ENCODE results near the gene MAP7D3.

Gene MAP7D3

GRCh38 chrX:136266828-136267227 lies 15.6 kb upstream of the MAP7D3 start:
- Histone ChIP-seq H3K23ac (ENCODE audit: low read depth, low read length, poor library complexity) (no peak overlapping the region), H3K27me3 (ENCODE audit: control insufficient read depth in 3 of 3, insufficient read depth in 3 of 3, low read depth in 1 of 3, low read length in 3 of 3) (peaks cover 0 to 5% (median 0%) of the 10 kb centered on the region in 3 experiments), H2AFZ (ENCODE audit: low read length) (no peak overlapping the region), H3K18ac (ENCODE audit: low read length) (no peak overlapping the region), H4K8ac (ENCODE audit: low read depth, low read length) (no peak overlapping the region), H2BK12ac (ENCODE audit: low read length) (no peak overlapping the region), H3K4me2 (ENCODE audit: insufficient read depth, low read length, poor library complexity, severe bottlenecking) (no peak overlapping the region), H2BK120ac (ENCODE audit: low read depth, low read length) (no peak overlapping the region), H2BK15ac (ENCODE audit: low read length) (no peak overlapping the region), H3K36me3 (replicated peaks in 1 of 2; ENCODE audit: control insufficient read depth in 2 of 2, insufficient read depth in 2 of 2, low read length in 2 of 2) (no peaks in the 10 kb centered on the region), H3K4ac (ENCODE audit: low read length) (no peak overlapping the region), H3K79me1 (ENCODE audit: low read depth, low read length) (no peaks in the 10 kb centered on the region), H4K91ac (ENCODE audit: low read depth, low read length, poor library complexity) (no peak overlapping the region), H2AK5ac (ENCODE audit: low read depth, low read length) (no peak overlapping the region), H2BK5ac (ENCODE audit: low read length) (no peak overlapping the region), H3K27ac (replicated peaks; ENCODE audit: low read length) (no peak overlapping the region), H3K4me1 (ENCODE audit: control insufficient read depth in 2 of 2, insufficient read depth in 1 of 2, low read depth in 1 of 2, low read length in 2 of 2) (no peaks in the 10 kb centered on the region), H3K9ac (ENCODE audit: low read depth, low read length, poor library complexity) (no peak overlapping the region), H3K4me3 (ENCODE audit: low read length in 2 of 2) (no peak overlapping the region), H3K14ac (ENCODE audit: low read length) (no peak overlapping the region), H3K9me3 (replicated peaks in 1 of 2; ENCODE audit: control insufficient read depth in 2 of 2, insufficient read depth in 1 of 2, low read depth in 1 of 2, low read length in 2 of 2) (no peaks in the 10 kb centered on the region)
- no CpG with 5 or more reads among the region's 1 CpG for WGBS, 2 donors (ENCODE audit: extremely low coverage in 2 of 2, insufficient read length in 2 of 2, insufficient replicate concordance in 1 of 2)
- no peak for DNase-seq (ENCODE audit: low spot score)

DNA sequence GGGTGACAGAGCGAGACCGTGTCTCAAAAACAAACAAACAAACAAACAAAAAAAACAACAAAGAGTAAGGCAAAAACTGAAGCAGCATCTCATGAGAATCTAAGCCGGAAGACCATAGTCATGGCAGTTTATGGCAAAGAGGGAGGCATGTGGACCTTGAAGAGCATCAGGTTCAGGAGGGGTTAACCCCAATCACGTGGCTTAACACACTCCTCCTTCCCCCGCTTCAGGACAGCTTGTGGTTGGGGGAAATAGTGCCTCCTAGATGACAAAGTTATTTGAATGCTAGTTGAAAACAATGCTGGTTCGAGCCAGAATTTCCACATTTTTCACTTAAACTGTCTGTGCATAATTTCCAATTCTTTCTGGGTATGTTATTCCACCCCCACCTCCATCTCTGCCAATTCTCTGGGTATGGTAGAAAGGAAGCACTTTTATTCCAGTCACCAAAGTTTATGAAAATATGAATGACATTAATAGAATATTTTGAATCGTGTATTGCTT lies 11.7 kb upstream of the MAP7D3 start:
- no peak overlapping the region for H3K4me2 ChIP-seq (ENCODE audit: insufficient read depth, low read length, poor library complexity, severe bottlenecking)
- H3K23ac ChIP-seq (ENCODE audit: low read depth, low read length, poor library complexity): no peak overlapping the region
- H2AK5ac ChIP-seq (ENCODE audit: low read depth, low read length): no peak overlapping the region
- no peaks in the 10 kb centered on the region for H3K79me1 ChIP-seq (ENCODE audit: low read depth, low read length)
- no peak overlapping the region for H2BK15ac ChIP-seq (ENCODE audit: low read length)
- H4K91ac ChIP-seq (ENCODE audit: low read depth, low read length, poor library complexity): no peak overlapping the region
- H2AFZ ChIP-seq (ENCODE audit: low read length): no peak overlapping the region
- no CpG with 5 or more reads among the region's 7 CpGs for WGBS, 2 donors (ENCODE audit: extremely low coverage in 2 of 2, insufficient read length in 2 of 2, insufficient replicate concordance in 1 of 2)
- no peak overlapping the region for H3K4me3 ChIP-seq (ENCODE audit: low read length in 2 of 2)
- no peak overlapping the region for H3K18ac ChIP-seq (ENCODE audit: low read length)
- DNase-seq (ENCODE audit: low spot score): no peak
- no peaks in the 10 kb centered on the region for H3K4me1 ChIP-seq (ENCODE audit: control insufficient read depth in 2 of 2, insufficient read depth in 1 of 2, low read depth in 1 of 2, low read length in 2 of 2)
- no peak overlapping the region for H2BK5ac ChIP-seq (ENCODE audit: low read length)
- H2BK120ac ChIP-seq (ENCODE audit: low read depth, low read length): no peak overlapping the region
- H3K9me3 ChIP-seq (replicated peaks in 1 of 2; ENCODE audit: control insufficient read depth in 2 of 2, insufficient read depth in 1 of 2, low read depth in 1 of 2, low read length in 2 of 2): no peaks in the 10 kb centered on the region
- H3K14ac ChIP-seq (ENCODE audit: low read length): no peak overlapping the region
- H2BK12ac ChIP-seq (ENCODE audit: low read length): no peak overlapping the region
- peaks cover 0 to 13% (median 0%) of the 10 kb centered on the region in 3 experiments for H3K27me3 ChIP-seq (ENCODE audit: control insufficient read depth in 3 of 3, insufficient read depth in 3 of 3, low read depth in 1 of 3, low read length in 3 of 3)
- H3K4ac ChIP-seq (ENCODE audit: low read length): no peak overlapping the region
- H3K9ac ChIP-seq (ENCODE audit: low read depth, low read length, poor library complexity): no peak overlapping the region
- no peaks in the 10 kb centered on the region for H3K36me3 ChIP-seq (replicated peaks in 1 of 2; ENCODE audit: control insufficient read depth in 2 of 2, insufficient read depth in 2 of 2, low read length in 2 of 2)
- H3K27ac ChIP-seq (replicated peaks; ENCODE audit: low read length): no peak overlapping the region
- no peak overlapping the region for H4K8ac ChIP-seq (ENCODE audit: low read depth, low read length)

DNA sequence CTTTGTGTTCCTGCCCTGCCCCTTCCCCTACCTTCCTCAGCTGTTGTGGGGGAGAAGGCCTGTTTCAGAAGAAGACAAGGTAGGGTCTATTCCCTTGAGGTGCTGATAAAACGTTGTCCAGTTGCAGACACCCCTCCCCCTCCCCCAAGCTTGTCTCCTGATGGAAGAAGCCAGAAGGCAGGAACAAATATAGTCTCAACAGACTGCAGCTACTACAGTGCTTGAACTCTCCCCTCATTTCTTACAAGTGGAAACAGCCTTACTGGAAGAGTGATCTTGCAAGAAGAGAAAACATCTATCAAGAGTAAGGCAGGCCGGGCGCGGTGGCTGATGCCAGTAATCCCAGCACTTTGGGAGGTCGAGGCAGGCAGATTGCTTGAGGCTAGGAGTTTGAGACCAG lies 11.0 kb upstream of the MAP7D3 start:
- no peak overlapping the region for H3K23ac ChIP-seq (ENCODE audit: low read depth, low read length, poor library complexity)
- H3K9me3 ChIP-seq (replicated peaks in 1 of 2; ENCODE audit: control insufficient read depth in 2 of 2, insufficient read depth in 1 of 2, low read depth in 1 of 2, low read length in 2 of 2): no peaks in the 10 kb centered on the region
- H3K27me3 ChIP-seq (ENCODE audit: control insufficient read depth in 3 of 3, insufficient read depth in 3 of 3, low read depth in 1 of 3, low read length in 3 of 3): peaks cover 0 to 15% (median 0%) of the 10 kb centered on the region in 3 experiments
- no peak overlapping the region for H2BK5ac ChIP-seq (ENCODE audit: low read length)
- H2BK15ac ChIP-seq (ENCODE audit: low read length): no peak overlapping the region
- no peaks in the 10 kb centered on the region for H3K79me1 ChIP-seq (ENCODE audit: low read depth, low read length)
- H2AK5ac ChIP-seq (ENCODE audit: low read depth, low read length): no peak overlapping the region
- no peak overlapping the region for H3K9ac ChIP-seq (ENCODE audit: low read depth, low read length, poor library complexity)
- H2BK12ac ChIP-seq (ENCODE audit: low read length): no peak overlapping the region
- H3K4me2 ChIP-seq (ENCODE audit: insufficient read depth, low read length, poor library complexity, severe bottlenecking): no peak overlapping the region
- H3K4ac ChIP-seq (ENCODE audit: low read length): no peak overlapping the region
- no peaks in the 10 kb centered on the region for H3K36me3 ChIP-seq (replicated peaks in 1 of 2; ENCODE audit: control insufficient read depth in 2 of 2, insufficient read depth in 2 of 2, low read length in 2 of 2)
- H3K4me3 ChIP-seq (ENCODE audit: low read length in 2 of 2): no peak overlapping the region
- no peak overlapping the region for H4K91ac ChIP-seq (ENCODE audit: low read depth, low read length, poor library complexity)
- no peak overlapping the region for H4K8ac ChIP-seq (ENCODE audit: low read depth, low read length)
- H3K4me1 ChIP-seq (ENCODE audit: control insufficient read depth in 2 of 2, insufficient read depth in 1 of 2, low read depth in 1 of 2, low read length in 2 of 2): no peaks in the 10 kb centered on the region
- no peak for DNase-seq (ENCODE audit: low spot score)
- H3K14ac ChIP-seq (ENCODE audit: low read length): no peak overlapping the region
- no peak overlapping the region for H3K27ac ChIP-seq (replicated peaks; ENCODE audit: low read length)
- H2BK120ac ChIP-seq (ENCODE audit: low read depth, low read length): no peak overlapping the region
- H2AFZ ChIP-seq (ENCODE audit: low read length): no peak overlapping the region
- no peak overlapping the region for H3K18ac ChIP-seq (ENCODE audit: low read length)
- no CpG with 5 or more reads among the region's 5 CpGs for WGBS, 2 donors (ENCODE audit: extremely low coverage in 2 of 2, insufficient read length in 2 of 2, insufficient replicate concordance in 1 of 2)

DNA sequence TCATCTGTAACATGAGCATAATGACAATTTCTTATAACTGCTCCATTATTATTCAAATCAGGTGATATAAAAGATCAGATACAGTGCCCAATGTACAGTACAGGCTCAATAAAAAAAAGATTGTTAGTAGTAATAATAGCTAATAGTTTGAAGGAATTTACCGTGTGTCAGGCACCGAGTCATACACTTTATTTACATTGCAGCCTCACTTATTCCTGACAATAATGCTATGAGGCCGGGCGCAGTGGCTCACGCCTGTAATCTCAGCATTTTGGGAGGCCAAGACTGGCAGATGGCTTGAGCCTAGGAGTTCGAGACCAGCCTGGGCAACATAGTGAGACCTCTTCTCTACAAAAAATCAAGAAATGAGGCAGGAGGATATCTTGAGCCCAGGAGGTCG lies 10.1 kb upstream of the MAP7D3 start:
- Histone ChIP-seq H3K4me1 (ENCODE audit: control insufficient read depth in 2 of 2, insufficient read depth in 1 of 2, low read depth in 1 of 2, low read length in 2 of 2) (no peaks in the 10 kb centered on the region), H2BK15ac (ENCODE audit: low read length) (no peak overlapping the region), H3K4ac (ENCODE audit: low read length) (no peak overlapping the region), H3K27ac (replicated peaks; ENCODE audit: low read length) (no peak overlapping the region), H3K4me3 (ENCODE audit: low read length in 2 of 2) (no peak overlapping the region), H3K4me2 (ENCODE audit: insufficient read depth, low read length, poor library complexity, severe bottlenecking) (no peak overlapping the region), H2BK12ac (ENCODE audit: low read length) (no peak overlapping the region), H3K27me3 (ENCODE audit: control insufficient read depth in 3 of 3, insufficient read depth in 3 of 3, low read depth in 1 of 3, low read length in 3 of 3) (peaks cover 0 to 24% (median 0%) of the 10 kb centered on the region in 3 experiments), H3K23ac (ENCODE audit: low read depth, low read length, poor library complexity) (no peak overlapping the region), H2AFZ (ENCODE audit: low read length) (no peak overlapping the region), H2BK5ac (ENCODE audit: low read length) (no peak overlapping the region), H2BK120ac (ENCODE audit: low read depth, low read length) (no peak overlapping the region), H3K18ac (ENCODE audit: low read length) (no peak overlapping the region), H3K79me1 (ENCODE audit: low read depth, low read length) (no peaks in the 10 kb centered on the region), H2AK5ac (ENCODE audit: low read depth, low read length) (no peak overlapping the region), H3K14ac (ENCODE audit: low read length) (no peak overlapping the region), H4K8ac (ENCODE audit: low read depth, low read length) (no peak overlapping the region), H3K36me3 (replicated peaks in 1 of 2; ENCODE audit: control insufficient read depth in 2 of 2, insufficient read depth in 2 of 2, low read length in 2 of 2) (no peaks in the 10 kb centered on the region), H3K9ac (ENCODE audit: low read depth, low read length, poor library complexity) (no peak overlapping the region), H4K91ac (ENCODE audit: low read depth, low read length, poor library complexity) (no peak overlapping the region), H3K9me3 (replicated peaks in 1 of 2; ENCODE audit: control insufficient read depth in 2 of 2, insufficient read depth in 1 of 2, low read depth in 1 of 2, low read length in 2 of 2) (no peaks in the 10 kb centered on the region)
- DNase-seq (ENCODE audit: low spot score): no peak
- WGBS, 2 donors (ENCODE audit: extremely low coverage in 2 of 2, insufficient read length in 2 of 2, insufficient replicate concordance in 1 of 2): no CpG with 5 or more reads among the region's 7 CpGs
